ENCODE measurements around the gene NNT. TPM values are rescaled to one million over a fixed set of nuclear protein-coding genes. Genes with fewer than 3 reads are reported as not detected.

NNT gene
- polyA plus RNA-seq, 1 donor (not counting 4 experiments of a cell fraction or from before 2014, with no cell fraction given): 23.3 TPM

DNA sequence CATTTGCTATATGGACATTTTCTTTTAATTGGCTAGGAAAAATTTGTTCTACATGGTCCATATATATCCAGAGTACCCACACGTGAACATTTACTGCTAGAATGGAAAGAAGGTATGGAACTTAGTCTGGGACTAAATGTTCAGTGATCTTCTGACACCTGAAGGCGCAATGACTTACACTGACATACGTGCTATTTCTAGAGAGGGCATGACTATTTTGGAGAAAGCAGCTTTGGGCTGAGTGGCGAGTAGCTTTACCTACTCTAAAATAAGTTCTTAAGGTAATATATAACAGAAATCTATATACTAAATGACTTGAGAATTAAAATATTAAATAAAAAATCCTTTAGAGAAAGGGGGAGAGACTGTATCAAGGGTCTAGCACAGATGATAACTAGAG lies 10.4 kb downstream of the NNT start:
- no peaks in the 10 kb centered on the region for H3K4me1 ChIP-seq (ENCODE audit: control insufficient read depth, extremely low read depth, insufficient read depth, low read length)
- no peak overlapping the region for H3K27ac ChIP-seq (ENCODE audit: control insufficient read depth, insufficient read depth, low read length)
- TF ChIP-seq, protein P1, sequence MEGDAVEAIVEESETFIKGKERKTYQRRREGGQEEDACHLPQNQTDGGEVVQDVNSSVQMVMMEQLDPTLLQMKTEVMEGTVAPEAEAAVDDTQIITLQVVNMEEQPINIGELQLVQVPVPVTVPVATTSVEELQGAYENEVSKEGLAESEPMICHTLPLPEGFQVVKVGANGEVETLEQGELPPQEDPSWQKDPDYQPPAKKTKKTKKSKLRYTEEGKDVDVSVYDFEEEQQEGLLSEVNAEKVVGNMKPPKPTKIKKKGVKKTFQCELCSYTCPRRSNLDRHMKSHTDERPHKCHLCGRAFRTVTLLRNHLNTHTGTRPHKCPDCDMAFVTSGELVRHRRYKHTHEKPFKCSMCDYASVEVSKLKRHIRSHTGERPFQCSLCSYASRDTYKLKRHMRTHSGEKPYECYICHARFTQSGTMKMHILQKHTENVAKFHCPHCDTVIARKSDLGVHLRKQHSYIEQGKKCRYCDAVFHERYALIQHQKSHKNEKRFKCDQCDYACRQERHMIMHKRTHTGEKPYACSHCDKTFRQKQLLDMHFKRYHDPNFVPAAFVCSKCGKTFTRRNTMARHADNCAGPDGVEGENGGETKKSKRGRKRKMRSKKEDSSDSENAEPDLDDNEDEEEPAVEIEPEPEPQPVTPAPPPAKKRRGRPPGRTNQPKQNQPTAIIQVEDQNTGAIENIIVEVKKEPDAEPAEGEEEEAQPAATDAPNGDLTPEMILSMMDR (optimal IDR thresholded peaks at IDR 0.05 in 1 of 3, IDR thresholded peaks at IDR 0.05 in 1 of 3, conservative IDR thresholded peaks at IDR 0.05 in 1 of 3; ENCODE audit: extremely low read depth in 1 of 3, insufficient read depth in 2 of 3, low read length in 3 of 3): no peak
- TF ChIP-seq EZH2 (IDR thresholded peaks at IDR 0.05; ENCODE audit: low read length): no peak
- FAIRE-seq (no peak), DNase-seq (ENCODE audit: low read depth, low spot score) (no peak)
- H3K9me1 ChIP-seq (ENCODE audit: control insufficient read depth, extremely low read depth, insufficient read depth, low read length): no peaks in the 10 kb centered on the region
- peaks cover 0 to 4% of the 10 kb centered on the region in 2 experiments for H3K36me3 ChIP-seq (ENCODE audit: control insufficient read depth in 2 of 2, extremely low read depth in 1 of 2, insufficient read depth in 2 of 2, low read length in 2 of 2)
- dilution Hi-C loops (cut with MboI; ENCODE audit: extremely low pct_ligation_motif_present, low sequenced_read_pairs): no loop called here
- H3K9ac ChIP-seq (ENCODE audit: control insufficient read depth, extremely low read depth, insufficient read depth, low read length): no peak overlapping the region
- H4K20me1 ChIP-seq (ENCODE audit: control insufficient read depth, extremely low read depth, insufficient read depth, low read length): no peaks in the 10 kb centered on the region
- no peaks in the 10 kb centered on the region for H3K9me3 ChIP-seq (ENCODE audit: control insufficient read depth, low read depth, low read length)
- no peak overlapping the region for H3K4me2 ChIP-seq (ENCODE audit: control insufficient read depth, extremely low read depth, insufficient read depth, low read depth, low read length)
- no peaks in the 10 kb centered on the region for H3K79me2 ChIP-seq (ENCODE audit: control insufficient read depth, insufficient read depth, low read length)
- no peak overlapping the region for H3K4me3 ChIP-seq (ENCODE audit: control insufficient read depth in 2 of 3, extremely low read depth in 1 of 3, insufficient read depth in 2 of 3, low read depth in 1 of 3, low read length in 3 of 3)
- no peak overlapping the region for H2AFZ ChIP-seq (ENCODE audit: control insufficient read depth, low read length)
- no peaks in the 10 kb centered on the region for H3K27me3 ChIP-seq (ENCODE audit: control insufficient read depth, extremely low read depth, insufficient read depth, low read length)

DNA sequence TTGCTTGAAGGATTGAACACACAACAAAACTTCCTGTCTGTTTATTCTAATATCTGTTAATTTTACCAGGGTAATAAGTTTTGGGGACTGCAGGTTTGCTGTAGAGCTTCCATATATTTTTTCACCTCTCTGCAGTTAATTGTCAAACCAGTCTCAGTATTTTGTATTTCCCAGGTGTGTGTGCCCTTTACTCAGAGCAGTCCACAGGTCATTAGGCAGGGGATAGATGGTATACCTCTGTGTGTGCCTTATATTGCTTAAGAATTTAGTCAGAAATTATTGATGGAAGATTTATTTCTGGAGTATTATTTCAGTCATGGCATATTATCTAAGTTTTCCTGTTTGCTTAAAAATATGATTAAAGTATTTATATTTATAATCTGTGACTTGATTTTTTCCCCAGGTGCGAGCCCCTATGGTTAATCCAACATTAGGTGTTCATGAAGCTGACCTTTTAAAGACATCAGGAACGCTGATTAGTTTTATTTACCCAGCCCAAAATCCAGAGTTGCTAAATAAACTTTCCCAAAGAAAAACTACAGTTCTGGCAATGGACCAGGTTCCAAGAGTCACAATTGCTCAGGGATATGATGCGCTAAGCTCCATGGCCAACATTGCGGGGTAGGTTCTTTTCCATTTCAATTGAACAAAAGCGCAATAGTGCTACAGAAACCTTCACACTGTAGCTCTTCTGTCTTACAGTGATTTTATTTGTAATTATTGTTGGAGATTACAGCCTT lies 12.6 kb downstream of the NNT start:
- Histone ChIP-seq H4K20me1 (ENCODE audit: control insufficient read depth, extremely low read depth, insufficient read depth, low read length) (no peaks in the 10 kb centered on the region), H3K27ac (ENCODE audit: control insufficient read depth, insufficient read depth, low read length) (no peak overlapping the region), H3K9me3 (ENCODE audit: control insufficient read depth, low read depth, low read length) (no peaks in the 10 kb centered on the region), H3K36me3 (ENCODE audit: control insufficient read depth in 2 of 2, extremely low read depth in 1 of 2, insufficient read depth in 2 of 2, low read length in 2 of 2) (peaks cover 0 to 4% of the 10 kb centered on the region in 2 experiments), H3K4me1 (ENCODE audit: control insufficient read depth, extremely low read depth, insufficient read depth, low read length) (no peaks in the 10 kb centered on the region), H3K9me1 (ENCODE audit: control insufficient read depth, extremely low read depth, insufficient read depth, low read length) (no peaks in the 10 kb centered on the region), H3K79me2 (ENCODE audit: control insufficient read depth, insufficient read depth, low read length) (no peaks in the 10 kb centered on the region), H2AFZ (ENCODE audit: control insufficient read depth, low read length) (no peak overlapping the region), H3K27me3 (ENCODE audit: control insufficient read depth, extremely low read depth, insufficient read depth, low read length) (no peaks in the 10 kb centered on the region), H3K9ac (ENCODE audit: control insufficient read depth, extremely low read depth, insufficient read depth, low read length) (no peak overlapping the region), H3K4me2 (ENCODE audit: control insufficient read depth, extremely low read depth, insufficient read depth, low read depth, low read length) (no peak overlapping the region), H3K4me3 (ENCODE audit: control insufficient read depth in 2 of 3, extremely low read depth in 1 of 3, insufficient read depth in 2 of 3, low read depth in 1 of 3, low read length in 3 of 3) (no peak overlapping the region)
- dilution Hi-C loops (cut with MboI; ENCODE audit: extremely low pct_ligation_motif_present, low sequenced_read_pairs): no loop called here
- DNase-seq (ENCODE audit: low read depth, low spot score) (no peak), FAIRE-seq (no peak)
- TF ChIP-seq, protein P1 (optimal IDR thresholded peaks at IDR 0.05 in 1 of 3, IDR thresholded peaks at IDR 0.05 in 1 of 3, conservative IDR thresholded peaks at IDR 0.05 in 1 of 3; ENCODE audit: extremely low read depth in 1 of 3, insufficient read depth in 2 of 3, low read length in 3 of 3): no peak
- TF ChIP-seq EZH2 (IDR thresholded peaks at IDR 0.05; ENCODE audit: low read length): no peak

All from keratinocyte (primary cell).